Mucosa of rectum (tissue), 2 donors: ENCODE measurements around the gene EMILIN3.
A peak's percentile ranks its signal among the peaks of the same experiment; 100 is the strongest.
"Not testable (repeated sequence)": the region's sequence is repeated elsewhere in the genome, so short reads cannot be mapped to it uniquely, and the experiment has no call there.

Experiments used
- H3K27ac ChIP-seq, 2 donors: one replicate each; pipeline ENCODE4 v1.7.0; 2013; ENCODE audit warnings: inconsistent platforms in 2 of 2, low read depth in 2 of 2, low read length in 2 of 2
- H3K27me3 ChIP-seq, 2 donors: one replicate each; pipeline ENCODE4 v1.7.0; 2013; ENCODE audit warnings: low read length in 2 of 2; ENCODE audit not compliant: control insufficient read depth in 2 of 2, insufficient read depth in 2 of 2
- H3K36me3 ChIP-seq, 2 donors: one replicate each; pipeline ENCODE4 v1.7.0; 2013; ENCODE audit warnings: low read length in 2 of 2; ENCODE audit not compliant: control insufficient read depth in 2 of 2, insufficient read depth in 2 of 2
- H3K4me1 ChIP-seq, 2 donors: one replicate each; pipeline ENCODE4 v1.7.0; 2013; ENCODE audit warnings: low read length in 2 of 2, mild to moderate bottlenecking in 1 of 2; ENCODE audit not compliant: control insufficient read depth in 2 of 2, insufficient read depth in 2 of 2
- H3K4me3 ChIP-seq, 2 donors: one replicate each; pipeline ENCODE4 v1.7.0; 2013; ENCODE audit warnings: low read length in 2 of 2
- H3K9ac ChIP-seq, 2 donors: one replicate each; pipeline ENCODE4 v1.7.0; 2013; ENCODE audit warnings: low read length in 2 of 2, low read depth in 1 of 2, mild to moderate bottlenecking in 1 of 2
- H3K9me3 ChIP-seq, 2 donors: one replicate each; pipeline ENCODE4 v1.7.0; 2013; ENCODE audit warnings: low read length in 2 of 2; ENCODE audit not compliant: control insufficient read depth in 2 of 2
- donor health status: healthy.
- donor health status: Normal muscosa, but diverticular disease.

Gene EMILIN3

GRCh38 chr20:41320976-41321375 lies 45.6 kb downstream of the EMILIN3 start:
- no peaks in the 10 kb centered on the region for H3K36me3 ChIP-seq
- no peaks in the 10 kb centered on the region for H3K9me3 ChIP-seq
- no peak overlapping the region for H3K9ac ChIP-seq
- no peak overlapping the region for H3K4me3 ChIP-seq
- peak overlapping the region; percentile 52 to 76 for H3K27ac ChIP-seq
- peaks cover 14 to 22% of the 10 kb centered on the region in 2 donors for H3K4me1 ChIP-seq
- no peaks in the 10 kb centered on the region for H3K27me3 ChIP-seq

- Histone ChIP-seq H3K36me3 (no peaks in the 10 kb centered on the region), H3K27ac (peak overlapping the region in 1 of 2 donors; percentile 76)
Observed at GRCh38 chr20:41320441-41320840, 46.2 kb downstream of the EMILIN3 start.

GRCh38 chr20:41318271-41318649 lies 48.4 kb downstream of the EMILIN3 start:
- Histone ChIP-seq H3K4me3 (peak overlapping the region; percentile 72 to 81), H3K27ac (peak overlapping the region; percentile 79 to 80), H3K9ac (peak overlapping the region; percentile 76 to 77), H3K36me3 (no peaks in the 10 kb centered on the region), H3K27me3 (no peaks in the 10 kb centered on the region), H3K4me1 (peaks cover 14 to 22% of the 10 kb centered on the region in 2 donors), H3K9me3 (no peaks in the 10 kb centered on the region)

More at GRCh38 chr20:41320441-41320840, 46.2 kb downstream of the EMILIN3 start:
- Histone ChIP-seq H3K9ac (no peak overlapping the region), H3K9me3 (no peaks in the 10 kb centered on the region), H3K4me1 (peaks cover 14 to 22% of the 10 kb centered on the region in 2 donors), H3K4me3 (no peak overlapping the region), H3K27me3 (no peaks in the 10 kb centered on the region)

GRCh38 chr20:41317546-41318270 lies 48.9 kb downstream of the EMILIN3 start, which contains the start of gene ZHX3:
Gene ZHX3, minus strand, starts transcription at chr20:41317731. Its CDS starts 112,815 bp downstream, at chr20:41204916.
- peak within 1 kb of the TSS; percentile 76 to 77 for H3K9ac ChIP-seq
- peak within 1 kb of the TSS; percentile 79 to 80 for H3K27ac ChIP-seq
- H3K4me1 ChIP-seq, result peaks cover 14 to 22% of the 10 kb centered on the region in 2 donors
- H3K9me3 ChIP-seq, result no peaks in the 10 kb centered on the region
- H3K36me3 ChIP-seq, result no peaks in the 10 kb centered on the region
- peak within 1 kb of the TSS; percentile 78 to 81 for H3K4me3 ChIP-seq
- no peaks in the 10 kb centered on the region for H3K27me3 ChIP-seq

- no peaks in the 10 kb centered on the region for H3K27me3 ChIP-seq
- H3K9me3 ChIP-seq, result no peaks in the 10 kb centered on the region
- peak overlapping the region; percentile 77 to 78 for H3K4me3 ChIP-seq
- H3K27ac ChIP-seq, result peak overlapping the region; percentile 77 to 78
- H3K4me1 ChIP-seq, result peaks cover 14 to 16% of the 10 kb centered on the region in 2 donors
- no peaks in the 10 kb centered on the region for H3K36me3 ChIP-seq
- H3K9ac ChIP-seq, result peak overlapping the region; percentile 74 to 76
Observed at GRCh38 chr20:41316602-41317545, 49.7 kb downstream of the EMILIN3 start.

GRCh38 chr20:41316051-41316450 lies 50.6 kb downstream of the EMILIN3 start:
- no peaks in the 10 kb centered on the region for H3K9me3 ChIP-seq
- no peaks in the 10 kb centered on the region for H3K36me3 ChIP-seq
- peak overlapping the region; percentile 77 to 78 for H3K27ac ChIP-seq
- H3K4me1 ChIP-seq, result peaks cover 14 to 16% of the 10 kb centered on the region in 2 donors
- H3K27me3 ChIP-seq, result no peaks in the 10 kb centered on the region
- H3K4me3 ChIP-seq, result peak overlapping the region in 1 of 2 donors; percentile 6
- peak overlapping the region; percentile 74 to 76 for H3K9ac ChIP-seq

GRCh38 chr20:41314386-41314785 lies 52.2 kb downstream of the EMILIN3 start:
- Histone ChIP-seq H3K4me1 (peaks cover 13 to 14% of the 10 kb centered on the region in 2 donors), H3K27ac (no peak overlapping the region)

GRCh38 chr20:41312009-41312408 lies 54.6 kb downstream of the EMILIN3 start:
- not testable (repeated sequence) for H3K27ac ChIP-seq, H3K36me3 ChIP-seq, H3K4me1 ChIP-seq, H3K9ac ChIP-seq, H3K4me3 ChIP-seq, H3K27me3 ChIP-seq, H3K9me3 ChIP-seq

More at GRCh38 chr20:41314386-41314785, 52.2 kb downstream of the EMILIN3 start:
- H3K4me3 ChIP-seq, result no peak overlapping the region
- no peaks in the 10 kb centered on the region for H3K9me3 ChIP-seq
- H3K27me3 ChIP-seq, result no peaks in the 10 kb centered on the region
- no peak overlapping the region for H3K9ac ChIP-seq
- H3K36me3 ChIP-seq, result no peaks in the 10 kb centered on the region
